H1 (cell line): ENCODE results near the gene DACT1. TPM values are rescaled to one million over a fixed set of nuclear protein-coding genes. Genes with fewer than 3 reads are reported as not detected.

Source experiments
- CTCF ChIA-PET: fragments of 300-600 bp; sonication (Branson Sonifier 250); formaldehyde crosslinking; loops from one replicate; lab custom pipeline; 2021; ENCODE audit not compliant: partially characterized antibody; lab: Charles Lee
- POLR2A ChIA-PET: fragments of 300-600 bp; sonication (Branson Sonifier 250); formaldehyde crosslinking; loops from one replicate; lab custom pipeline; 2021; ENCODE audit warnings: inconsistent platforms; ENCODE audit not compliant: partially characterized antibody; lab: Charles Lee
- DNase-seq, 2 experiments: peaks; one replicate each; pipeline versions ENCODE4 v3.0.0 to v3.0.0-alpha.2; 2010 to 2022; ENCODE audit warnings: low spot score in 2 of 2, low read depth in 1 of 2, mixed read lengths in 1 of 2
- FAIRE-seq: peaks from 2 replicates; lab custom pipeline; 2011; peaks lifted over from hg19 to GRCh38; lab: Jason Lieb, UNC
- H2AFZ ChIP-seq: 2 replicates; pipeline ENCODE4 v1.8.1; 2012; ENCODE audit warnings: low read length, inconsistent platforms
- H2AK5ac ChIP-seq: 2 replicates; pipeline ENCODE4 v1.6.1; 2013; ENCODE audit warnings: low read depth, low read length
- H2BK120ac ChIP-seq: replicated peaks from 2 replicates; pipeline ENCODE3; 2013; ENCODE audit warnings: low read depth, low read length, inconsistent platforms
- H2BK12ac ChIP-seq: 2 replicates; pipeline ENCODE4 v1.6.1; 2013; ENCODE audit warnings: low read depth, low read length
- H2BK15ac ChIP-seq: 2 replicates; pipeline ENCODE4 v1.6.1; 2013; ENCODE audit warnings: low read length
- H2BK20ac ChIP-seq: 2 replicates; pipeline ENCODE4 v1.6.1; 2013; ENCODE audit warnings: low read length
- H2BK5ac ChIP-seq: 2 replicates; pipeline ENCODE4 v1.6.1; 2013; ENCODE audit warnings: low read depth, low read length
- H3K14ac ChIP-seq: 2 replicates; pipeline ENCODE4 v1.6.1; 2013; ENCODE audit warnings: inconsistent platforms; ENCODE audit not compliant: insufficient read length
- H3K18ac ChIP-seq: 2 replicates; pipeline ENCODE4 v1.6.1; 2013; ENCODE audit warnings: low read length; ENCODE audit errors: extremely low read depth
- H3K23ac ChIP-seq: 2 replicates; pipeline ENCODE4 v1.6.1; 2013; ENCODE audit warnings: inconsistent platforms; ENCODE audit not compliant: insufficient read length
- H3K23me2 ChIP-seq: 2 replicates; pipeline ENCODE4 v1.6.1; 2013; ENCODE audit warnings: low read depth, low read length
- H3K27ac ChIP-seq: 2 replicates; pipeline ENCODE4 v1.6.1; 2011; ENCODE audit warnings: low read depth, low read length, inconsistent platforms
- H3K27me3 ChIP-seq, 4 experiments: replicated peaks in 1 of 4; 1 replicate in 1 of 4; 2 replicates in 3 of 4; pipeline versions ENCODE4 v1.6.1 to v1.8.1; 2011 to 2013; ENCODE audit warnings: low read length in 3 of 4, mild to moderate bottlenecking in 3 of 4, inconsistent platforms in 2 of 4, mixed read lengths in 2 of 4, moderate library complexity in 1 of 4; ENCODE audit not compliant: control insufficient read depth in 3 of 4, insufficient read depth in 3 of 4; ENCODE audit errors: extremely low read depth in 1 of 4
- H3K36me3 ChIP-seq, 4 experiments: 2 replicates each; pipeline versions ENCODE4 v1.6.1 to v1.8.1; 2011 to 2013; ENCODE audit warnings: mild to moderate bottlenecking in 4 of 4, low read length in 3 of 4, moderate library complexity in 2 of 4, control low read depth in 1 of 4, inconsistent platforms in 1 of 4; ENCODE audit not compliant: insufficient read depth in 4 of 4, control insufficient read depth in 2 of 4
- H3K4ac ChIP-seq: replicated peaks from 2 replicates; pipeline ENCODE3; 2013; ENCODE audit warnings: low read length, low read depth, mixed read lengths, inconsistent platforms; ENCODE audit not compliant: insufficient read length
- H3K4me1 ChIP-seq, 4 experiments: replicated peaks in 1 of 4; 1 replicate in 1 of 4; 2 replicates in 3 of 4; pipeline versions ENCODE4 v1.6.1 to v1.8.1; 2011 to 2013; ENCODE audit warnings: low read length in 3 of 4, inconsistent platforms in 2 of 4, mixed read lengths in 1 of 4; ENCODE audit not compliant: insufficient read depth in 4 of 4, control insufficient read depth in 3 of 4
- H3K4me2 ChIP-seq, 2 experiments: 2 replicates each; pipeline versions ENCODE4 v1.6.1 to v1.8.1; 2011 to 2013; ENCODE audit warnings: low read depth in 2 of 2, low read length in 2 of 2, control low read depth in 1 of 2, inconsistent platforms in 1 of 2, mild to moderate bottlenecking in 1 of 2; ENCODE audit not compliant: insufficient read depth in 1 of 2
- H3K4me3 ChIP-seq, 4 experiments: fragments of 200-600, 300-600 bp in 1 of 4; sonication (generic), shearing (Covaris generic), sonication (Bioruptor Twin) in 1 of 4; 2 replicates each; pipeline versions ENCODE4 v1.5.1 to v1.8.1; 2011 to 2016; ENCODE audit warnings: low read length in 4 of 4, low read depth in 3 of 4, control low read depth in 2 of 4, inconsistent platforms in 2 of 4, mild to moderate bottlenecking in 2 of 4, mixed read lengths in 1 of 4, moderate library complexity in 1 of 4; ENCODE audit not compliant: insufficient read depth in 2 of 4; ENCODE audit errors: extremely low read depth in 1 of 4
- H3K56ac ChIP-seq: replicated peaks from 2 replicates; pipeline ENCODE3; 2013; ENCODE audit warnings: low read depth, mild to moderate bottlenecking, mixed read lengths, low read length, inconsistent platforms; ENCODE audit not compliant: insufficient read length
- H3K79me1 ChIP-seq: 2 replicates; pipeline ENCODE4 v1.6.1; 2013; ENCODE audit warnings: low read depth, low read length, control low read depth
- H3K79me2 ChIP-seq, 2 experiments: 2 replicates each; pipeline versions ENCODE4 v1.6.1 to v1.8.1; 2012 to 2013; ENCODE audit warnings: low read length in 2 of 2, mild to moderate bottlenecking in 2 of 2, inconsistent platforms in 1 of 2; ENCODE audit not compliant: insufficient read depth in 2 of 2, control insufficient read depth in 1 of 2
- H3K9ac ChIP-seq, 4 experiments: replicated peaks in 1 of 4; 1 replicate in 1 of 4; 2 replicates in 3 of 4; pipeline versions ENCODE4 v1.6.1 to v1.8.1; 2011 to 2013; ENCODE audit warnings: low read depth in 3 of 4, low read length in 3 of 4, control low read depth in 2 of 4, mild to moderate bottlenecking in 2 of 4, moderate library complexity in 2 of 4, inconsistent platforms in 1 of 4; ENCODE audit errors: extremely low read depth in 1 of 4
- H3K9me3 ChIP-seq, 2 experiments: 2 replicates each; pipeline versions ENCODE4 v1.6.1 to v1.8.1; 2012 to 2013; ENCODE audit warnings: mild to moderate bottlenecking in 2 of 2, moderate library complexity in 2 of 2, control low read depth in 1 of 2, inconsistent platforms in 1 of 2, low read depth in 1 of 2, low read length in 1 of 2, mixed read lengths in 1 of 2; ENCODE audit not compliant: insufficient read depth in 2 of 2
- H4K20me1 ChIP-seq, 2 experiments: replicated peaks in 1 of 2; 2 replicates each; pipeline versions ENCODE3 to v1.8.1; 2011 to 2013; ENCODE audit warnings: inconsistent platforms in 2 of 2, low read length in 2 of 2, mild to moderate bottlenecking in 1 of 2; ENCODE audit not compliant: insufficient read depth in 2 of 2, control insufficient read depth in 1 of 2
- H4K5ac ChIP-seq: 2 replicates; pipeline ENCODE4 v1.6.1; 2013; ENCODE audit warnings: low read length, low read depth, mixed read lengths, inconsistent platforms; ENCODE audit not compliant: insufficient read length
- H4K8ac ChIP-seq: 2 replicates; pipeline ENCODE4 v1.8.0; 2013; ENCODE audit warnings: mild to moderate bottlenecking, moderate library complexity, low read length, inconsistent platforms; ENCODE audit not compliant: insufficient read depth; ENCODE audit errors: extremely low read depth
- H4K91ac ChIP-seq: replicated peaks from 2 replicates; pipeline ENCODE3; 2013; ENCODE audit warnings: low read length, mixed read lengths, inconsistent platforms; ENCODE audit not compliant: insufficient read length
- CBX5 ChIP-seq: fragments of 300-800, 300-1000 bp; sonication (generic); IDR thresholded peaks from 2 replicates; pipeline ENCODE4 v1.7.1; 2016; ENCODE audit warnings: antibody characterized with exemption, low read length, low read depth
- POU5F1 ChIP-seq: IDR thresholded peaks from 2 replicates; pipeline ENCODE4 v1.6.1; 2011; ENCODE audit warnings: low read depth, mild to moderate bottlenecking, low read length, moderate library complexity
- RAD21 ChIP-seq, 2 experiments: IDR thresholded peaks in 1 of 2; conservative IDR thresholded peaks in 1 of 2; 2 replicates each; pipeline ENCODE4 v1.6.1; 2011; ENCODE audit warnings: low read depth in 2 of 2, low read length in 2 of 2, improper control_type of control experiment in 1 of 2, inconsistent platforms in 1 of 2, mild to moderate bottlenecking in 1 of 2, moderate library complexity in 1 of 2
- WGBS, 2 experiments: shearing (Covaris generic) in 1 of 2; methylation state at CpG; one replicate each; pipeline versions ENCODE4 v1.1.6 to v1.1.7; 2013 to 2015; ENCODE audit warnings: low lambda C conversion rate in 2 of 2, mixed read lengths in 2 of 2, inconsistent platforms in 1 of 2, low coverage in 1 of 2, missing lambda C conversion rate in 1 of 2; ENCODE audit not compliant: insufficient replicate concordance in 2 of 2, insufficient coverage in 1 of 2, insufficient read length in 1 of 2; ENCODE audit errors: extremely low coverage in 1 of 2, missing lambda C conversion rate in 1 of 2; 5-methylcytosine and 5-hydroxymethylcytosine counted together
- polyA plus RNA-seq, 7 experiments: library from polyadenylated mRNA; depleted of rRNA in 3 of 7; stranded (reverse) in 5 of 7; unstranded in 2 of 7; fragments of >200 nt in 5 of 7; fragments of 200-250 nt in 2 of 7; gene quantifications; 1 replicate in 5 of 7; 2 replicates in 1 of 7; 4 replicates in 1 of 7; pipeline versions ENCODE4 v1.2.1 to v1.2.3, GENCODE V29; 2011 to 2013; ENCODE audit warnings: missing spikeins in 2 of 7, mixed read lengths in 2 of 7
- total RNA-seq: library from RNA; stranded (reverse); fragmentation: NEBNext Ultra II Directional; extraction: Animal tissue kit (Norgen Biotek cat#: 25700); gene quantifications from 2 replicates; pipeline ENCODE4 v1.2.1, GENCODE V29; 2021

Gene DACT1
- total and polyA plus RNA-seq, 2 of the 8 experiments (the other 6 are each of a cell fraction or from before 2014, with no cell fraction given) = 3.2 to 29.8 TPM

DNA sequence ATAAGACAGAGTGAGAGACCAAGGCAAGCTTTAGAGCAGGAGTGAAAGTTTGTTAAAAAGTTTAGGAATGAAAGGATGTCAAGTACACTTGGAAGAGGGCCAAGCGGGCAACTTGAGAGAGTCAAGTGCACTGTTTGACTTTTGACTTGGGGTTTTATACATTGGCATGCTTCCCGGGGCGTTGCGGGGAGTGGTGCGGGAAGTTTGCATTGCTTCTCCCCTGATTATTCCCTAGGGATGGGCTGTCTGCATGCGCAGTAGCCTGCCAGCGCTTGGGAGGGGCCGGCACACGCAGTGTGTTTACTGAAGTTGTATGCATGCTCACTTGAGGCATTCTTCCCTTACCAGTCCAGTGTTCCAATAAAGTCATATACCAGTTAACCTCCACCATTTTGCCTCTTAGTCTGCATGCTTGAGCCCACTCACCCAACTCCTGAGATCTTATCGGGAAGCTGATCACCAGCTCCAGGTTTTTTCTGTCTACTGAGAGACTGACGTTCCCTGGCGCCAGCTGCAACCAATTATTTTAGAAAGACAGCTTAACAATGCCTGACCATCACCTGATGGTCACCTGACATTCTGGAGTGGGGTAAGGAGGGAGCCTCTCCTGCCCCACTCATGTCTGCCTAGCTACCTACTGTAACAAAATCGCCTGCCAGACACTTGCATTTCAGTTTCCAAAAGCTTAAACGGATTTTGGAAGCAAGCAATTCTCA lies 53.2 kb downstream of the DACT1 start:
- TF ChIP-seq RAD21 (IDR thresholded peaks at IDR 0.05 in 1 of 2, conservative IDR thresholded peaks at IDR 0.05 in 1 of 2; ENCODE audit: low read depth in 2 of 2, low read length in 2 of 2) (no peak), CBX5 (no peak), POU5F1 (no peak)
- H3K27ac ChIP-seq = no peak overlapping the region

More for the DNA sequence above, 53.2 kb downstream of the DACT1 start:
- H3K4me3 ChIP-seq = no peak overlapping the region
- H2BK12ac ChIP-seq = no peak overlapping the region
- no peak overlapping the region for H2BK15ac ChIP-seq
- no peaks in the 10 kb centered on the region for H3K79me2 ChIP-seq
- no peak overlapping the region for H3K18ac ChIP-seq
- no peak overlapping the region for H2AFZ ChIP-seq
- H2BK5ac ChIP-seq = no peak overlapping the region
- H4K8ac ChIP-seq = no peak overlapping the region
- no peak overlapping the region for H3K4ac ChIP-seq
- H2BK120ac ChIP-seq = no peak overlapping the region
- no peaks in the 10 kb centered on the region for H3K27me3 ChIP-seq
- H3K56ac ChIP-seq = no peak overlapping the region
- peaks cover 4 to 11% of the 10 kb centered on the region in 2 experiments; a peak in 3 of 4 replicates for H3K9me3 ChIP-seq
- peak in 1 of 2 experiments; percentile 29 for DNase-seq
- no peak overlapping the region for H3K14ac ChIP-seq
- H3K4me1 ChIP-seq = no peaks in the 10 kb centered on the region
- peaks cover 0 to 7% (median 0%) of the 10 kb centered on the region in 4 experiments; a peak in 1 of 8 replicates for H3K36me3 ChIP-seq
- no peak overlapping the region for H3K4me2 ChIP-seq
- H3K9ac ChIP-seq = no peak overlapping the region
- no peak for FAIRE-seq
- WGBS, 2 experiments = 93% methylated on average over 14 of the region's 14 CpGs; no CpG with 5 or more reads in 1 of the 2 experiments
- CTCF ChIA-PET = interaction anchor here (1.5 kb wide), 1 partner anchor 190 kb away, joined by 3 read pairs; no protein-coding TSS in a partner anchor
- POLR2A ChIA-PET = no interaction called here
- H4K20me1 ChIP-seq = no peaks in the 10 kb centered on the region
- H2AK5ac ChIP-seq = no peak overlapping the region
- no peak overlapping the region for H4K5ac ChIP-seq
- no peaks in the 10 kb centered on the region for H3K23me2 ChIP-seq
- H3K23ac ChIP-seq = no peak overlapping the region
- H2BK20ac ChIP-seq = no peak overlapping the region
- no peak overlapping the region for H4K91ac ChIP-seq
- no peaks in the 10 kb centered on the region for H3K79me1 ChIP-seq
